PC-3 (cell line): ENCODE measurements around the gene TMEM117.

Experiments used
- EZH2phosphoT487 ChIP-seq: fragments of 300-600 bp; sonication (generic); IDR thresholded peaks from 2 replicates; pipeline ENCODE4 v1.6.1; 2018; ENCODE audit warnings: mild to moderate bottlenecking, antibody characterized with exemption, low read length, borderline replicate concordance
- TF ChIP-seq, protein P1 (sequence below): fragments of 300-600 bp; sonication (generic); conservative IDR thresholded peaks from 2 replicates; pipeline ENCODE4 v1.5.1; 2017; ENCODE audit warnings: antibody characterized with exemption, low read depth, mild to moderate bottlenecking, low read length

- TF ChIP-seq, protein P1, sequence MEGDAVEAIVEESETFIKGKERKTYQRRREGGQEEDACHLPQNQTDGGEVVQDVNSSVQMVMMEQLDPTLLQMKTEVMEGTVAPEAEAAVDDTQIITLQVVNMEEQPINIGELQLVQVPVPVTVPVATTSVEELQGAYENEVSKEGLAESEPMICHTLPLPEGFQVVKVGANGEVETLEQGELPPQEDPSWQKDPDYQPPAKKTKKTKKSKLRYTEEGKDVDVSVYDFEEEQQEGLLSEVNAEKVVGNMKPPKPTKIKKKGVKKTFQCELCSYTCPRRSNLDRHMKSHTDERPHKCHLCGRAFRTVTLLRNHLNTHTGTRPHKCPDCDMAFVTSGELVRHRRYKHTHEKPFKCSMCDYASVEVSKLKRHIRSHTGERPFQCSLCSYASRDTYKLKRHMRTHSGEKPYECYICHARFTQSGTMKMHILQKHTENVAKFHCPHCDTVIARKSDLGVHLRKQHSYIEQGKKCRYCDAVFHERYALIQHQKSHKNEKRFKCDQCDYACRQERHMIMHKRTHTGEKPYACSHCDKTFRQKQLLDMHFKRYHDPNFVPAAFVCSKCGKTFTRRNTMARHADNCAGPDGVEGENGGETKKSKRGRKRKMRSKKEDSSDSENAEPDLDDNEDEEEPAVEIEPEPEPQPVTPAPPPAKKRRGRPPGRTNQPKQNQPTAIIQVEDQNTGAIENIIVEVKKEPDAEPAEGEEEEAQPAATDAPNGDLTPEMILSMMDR, result peak; percentile 27; the same call in 1 of the 2 replicates
- no peak for TF ChIP-seq EZH2phosphoT487
Observed at GRCh38 chr12:43805860-43806736, 29.8 kb upstream of the TMEM117 start, which contains the start of gene TWF1.
